ENCODE measurements around the gene PLCB4. TPM values are rescaled to one million over a fixed set of nuclear protein-coding genes. Genes with fewer than 3 reads are reported as not detected.

Gene PLCB4
- polyA plus RNA-seq, 1 donor (not counting 4 experiments of a cell fraction or from before 2014, with no cell fraction given) = 4.1 TPM

DNA sequence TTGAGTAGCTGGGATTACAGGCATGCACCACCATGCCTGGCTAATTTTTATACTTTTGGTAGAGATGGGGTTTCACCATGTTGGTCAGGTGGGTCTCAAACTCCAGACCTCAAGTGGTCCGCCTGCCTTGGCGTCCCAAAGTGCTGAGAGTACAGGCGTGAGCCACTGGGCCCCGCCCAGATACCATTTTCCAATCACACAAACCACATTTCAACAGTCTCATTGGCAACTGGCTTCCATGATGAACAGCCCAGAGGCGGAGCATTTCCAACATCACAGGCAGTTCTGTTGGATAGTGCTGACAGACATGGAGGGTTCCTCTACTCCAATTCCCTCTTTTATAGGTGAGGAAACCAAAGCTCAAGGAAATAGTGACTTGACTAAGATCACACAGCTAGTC, 43.9 kb upstream of the PLCB4 start:
- H3K27ac ChIP-seq (ENCODE audit: control insufficient read depth, insufficient read depth, low read length) = no peak overlapping the region
- no peak for DNase-seq (ENCODE audit: low read depth, low spot score)
- H3K79me2 ChIP-seq (ENCODE audit: control insufficient read depth, insufficient read depth, low read length) = no peaks in the 10 kb centered on the region
- no peak for TF ChIP-seq EZH2 (IDR thresholded peaks at IDR 0.05; ENCODE audit: low read length)
- TF ChIP-seq, protein P1, sequence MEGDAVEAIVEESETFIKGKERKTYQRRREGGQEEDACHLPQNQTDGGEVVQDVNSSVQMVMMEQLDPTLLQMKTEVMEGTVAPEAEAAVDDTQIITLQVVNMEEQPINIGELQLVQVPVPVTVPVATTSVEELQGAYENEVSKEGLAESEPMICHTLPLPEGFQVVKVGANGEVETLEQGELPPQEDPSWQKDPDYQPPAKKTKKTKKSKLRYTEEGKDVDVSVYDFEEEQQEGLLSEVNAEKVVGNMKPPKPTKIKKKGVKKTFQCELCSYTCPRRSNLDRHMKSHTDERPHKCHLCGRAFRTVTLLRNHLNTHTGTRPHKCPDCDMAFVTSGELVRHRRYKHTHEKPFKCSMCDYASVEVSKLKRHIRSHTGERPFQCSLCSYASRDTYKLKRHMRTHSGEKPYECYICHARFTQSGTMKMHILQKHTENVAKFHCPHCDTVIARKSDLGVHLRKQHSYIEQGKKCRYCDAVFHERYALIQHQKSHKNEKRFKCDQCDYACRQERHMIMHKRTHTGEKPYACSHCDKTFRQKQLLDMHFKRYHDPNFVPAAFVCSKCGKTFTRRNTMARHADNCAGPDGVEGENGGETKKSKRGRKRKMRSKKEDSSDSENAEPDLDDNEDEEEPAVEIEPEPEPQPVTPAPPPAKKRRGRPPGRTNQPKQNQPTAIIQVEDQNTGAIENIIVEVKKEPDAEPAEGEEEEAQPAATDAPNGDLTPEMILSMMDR (optimal IDR thresholded peaks at IDR 0.05 in 1 of 3, IDR thresholded peaks at IDR 0.05 in 1 of 3, conservative IDR thresholded peaks at IDR 0.05 in 1 of 3; ENCODE audit: extremely low read depth in 1 of 3, insufficient read depth in 2 of 3, low read length in 3 of 3) = no peak
- H3K4me2 ChIP-seq (ENCODE audit: control insufficient read depth, extremely low read depth, insufficient read depth, low read depth, low read length) = no peak overlapping the region
- no peaks in the 10 kb centered on the region for H3K36me3 ChIP-seq (ENCODE audit: control insufficient read depth in 2 of 2, extremely low read depth in 1 of 2, insufficient read depth in 2 of 2, low read length in 2 of 2)
- H3K4me1 ChIP-seq (ENCODE audit: control insufficient read depth, extremely low read depth, insufficient read depth, low read length) = no peaks in the 10 kb centered on the region
- H2AFZ ChIP-seq (ENCODE audit: control insufficient read depth, low read length) = no peak overlapping the region
- H3K27me3 ChIP-seq (ENCODE audit: control insufficient read depth, extremely low read depth, insufficient read depth, low read length) = no peaks in the 10 kb centered on the region
- FAIRE-seq = no peak
- no peak overlapping the region for H3K4me3 ChIP-seq (ENCODE audit: control insufficient read depth in 2 of 3, extremely low read depth in 1 of 3, insufficient read depth in 2 of 3, low read depth in 1 of 3, low read length in 3 of 3)
- H4K20me1 ChIP-seq (ENCODE audit: control insufficient read depth, extremely low read depth, insufficient read depth, low read length) = no peaks in the 10 kb centered on the region
- H3K9me1 ChIP-seq (ENCODE audit: control insufficient read depth, extremely low read depth, insufficient read depth, low read length) = no peaks in the 10 kb centered on the region
- H3K9ac ChIP-seq (ENCODE audit: control insufficient read depth, extremely low read depth, insufficient read depth, low read length) = no peak overlapping the region
- dilution Hi-C loops (cut with MboI; ENCODE audit: extremely low pct_ligation_motif_present, low sequenced_read_pairs) = no loop called here
- no peaks in the 10 kb centered on the region for H3K9me3 ChIP-seq (ENCODE audit: control insufficient read depth, low read depth, low read length)

DNA sequence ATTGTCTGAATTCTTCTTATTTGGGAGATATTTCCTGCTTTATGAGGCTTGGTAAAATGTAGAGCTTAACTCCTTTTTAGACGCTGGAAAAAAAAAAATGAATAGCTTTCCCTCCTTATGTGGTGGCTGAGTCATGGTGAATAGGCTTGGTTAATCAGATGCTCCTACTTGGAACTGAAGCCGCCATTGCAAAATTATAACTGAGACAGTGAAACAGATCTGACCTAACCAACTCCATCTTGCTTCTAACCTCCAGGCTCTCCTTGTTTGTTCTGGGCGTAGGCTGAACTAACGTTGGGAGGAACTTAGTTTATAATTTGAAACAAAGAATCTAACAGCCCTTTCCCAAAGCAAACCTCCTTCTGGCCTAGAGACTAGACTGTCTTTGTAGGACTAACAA, 43.2 kb upstream of the PLCB4 start:
- Histone ChIP-seq H3K9me3 (ENCODE audit: control insufficient read depth, low read depth, low read length) (no peaks in the 10 kb centered on the region), H3K9me1 (ENCODE audit: control insufficient read depth, extremely low read depth, insufficient read depth, low read length) (no peaks in the 10 kb centered on the region), H3K79me2 (ENCODE audit: control insufficient read depth, insufficient read depth, low read length) (no peaks in the 10 kb centered on the region), H3K27ac (ENCODE audit: control insufficient read depth, insufficient read depth, low read length) (no peak overlapping the region), H3K4me3 (ENCODE audit: control insufficient read depth in 2 of 3, extremely low read depth in 1 of 3, insufficient read depth in 2 of 3, low read depth in 1 of 3, low read length in 3 of 3) (no peak overlapping the region), H3K27me3 (ENCODE audit: control insufficient read depth, extremely low read depth, insufficient read depth, low read length) (no peaks in the 10 kb centered on the region), H3K36me3 (ENCODE audit: control insufficient read depth in 2 of 2, extremely low read depth in 1 of 2, insufficient read depth in 2 of 2, low read length in 2 of 2) (no peaks in the 10 kb centered on the region), H3K4me1 (ENCODE audit: control insufficient read depth, extremely low read depth, insufficient read depth, low read length) (no peaks in the 10 kb centered on the region), H3K9ac (ENCODE audit: control insufficient read depth, extremely low read depth, insufficient read depth, low read length) (no peak overlapping the region), H4K20me1 (ENCODE audit: control insufficient read depth, extremely low read depth, insufficient read depth, low read length) (no peaks in the 10 kb centered on the region), H3K4me2 (ENCODE audit: control insufficient read depth, extremely low read depth, insufficient read depth, low read depth, low read length) (no peak overlapping the region), H2AFZ (ENCODE audit: control insufficient read depth, low read length) (no peak overlapping the region)
- TF ChIP-seq, protein P1 (optimal IDR thresholded peaks at IDR 0.05 in 1 of 3, IDR thresholded peaks at IDR 0.05 in 1 of 3, conservative IDR thresholded peaks at IDR 0.05 in 1 of 3; ENCODE audit: extremely low read depth in 1 of 3, insufficient read depth in 2 of 3, low read length in 3 of 3) = no peak
- DNase-seq (ENCODE audit: low read depth, low spot score) (no peak), FAIRE-seq (no peak)
- dilution Hi-C loops (cut with MboI; ENCODE audit: extremely low pct_ligation_motif_present, low sequenced_read_pairs) = no loop called here
